GM21526 (cell line): ENCODE data around the gene COPS9.

Experiments
- ATAC-seq: cut with Tn5 transposase; IDR thresholded peaks from one replicate; pipeline ENCODE4 v1.9.1; 2021; ENCODE audit warnings: moderate library complexity; ENCODE audit not compliant: unreplicated experiment, low FRiP score

The COPS9 gene

DNA sequence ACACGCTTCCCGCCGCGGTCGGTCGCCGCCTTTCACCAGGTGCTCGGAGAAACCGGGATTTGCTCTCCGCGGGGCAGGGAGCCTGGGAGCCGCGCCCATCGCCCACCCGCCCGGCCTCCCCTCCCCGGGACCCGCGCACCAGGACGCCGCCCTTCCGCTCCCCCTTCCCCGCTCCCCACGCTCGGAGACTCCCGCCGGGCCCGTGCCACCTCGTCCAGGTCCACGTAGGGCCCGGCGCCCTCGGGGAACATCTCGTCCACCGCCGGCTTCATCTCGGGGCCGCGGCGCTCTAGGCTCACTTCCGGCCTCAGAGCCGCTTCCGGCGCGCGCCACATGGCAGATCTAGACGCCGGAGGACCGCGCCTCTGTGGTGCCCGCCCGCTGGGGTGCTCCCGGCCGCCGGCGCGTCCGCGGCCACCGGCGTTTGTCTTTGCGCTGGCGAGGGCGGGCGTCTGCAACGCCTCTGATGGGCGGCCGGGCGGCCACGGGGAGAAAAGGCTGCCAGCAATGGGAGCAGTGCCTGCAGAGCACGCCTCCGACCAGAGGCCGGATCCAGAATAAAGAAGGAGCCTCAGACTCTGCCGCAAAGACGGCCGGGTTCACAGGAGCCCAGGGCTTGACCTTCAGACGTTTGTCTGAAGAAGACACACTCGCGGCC is at the start of gene COPS9:
Gene COPS9 (minus strand): TSS at position 293 of the 658 bp plus-strand sequence. CDS start 21 bp downstream, at position 272.
- peak; percentile 93 for ATAC-seq

DNA sequence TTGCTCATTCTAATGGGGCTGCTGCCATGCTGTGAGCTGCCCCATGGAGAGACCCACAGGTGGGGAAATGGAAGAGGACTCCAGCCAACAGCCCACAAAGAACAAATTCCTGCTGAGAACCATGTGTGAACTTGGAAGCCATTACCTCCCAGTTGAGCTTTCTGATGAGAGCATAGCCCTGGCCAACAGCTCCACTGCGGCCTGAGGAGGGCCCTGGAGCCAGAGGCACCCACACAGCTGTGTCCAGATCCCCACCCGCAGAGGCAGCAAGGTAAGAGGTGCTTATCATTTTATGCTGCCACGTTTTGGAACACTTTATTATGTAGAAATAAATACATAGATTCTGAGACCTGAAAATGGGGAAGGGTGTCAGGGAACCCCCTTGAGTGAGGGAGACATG is 48.6 kb upstream of the COPS9 start:
- ATAC-seq: no peak

DNA sequence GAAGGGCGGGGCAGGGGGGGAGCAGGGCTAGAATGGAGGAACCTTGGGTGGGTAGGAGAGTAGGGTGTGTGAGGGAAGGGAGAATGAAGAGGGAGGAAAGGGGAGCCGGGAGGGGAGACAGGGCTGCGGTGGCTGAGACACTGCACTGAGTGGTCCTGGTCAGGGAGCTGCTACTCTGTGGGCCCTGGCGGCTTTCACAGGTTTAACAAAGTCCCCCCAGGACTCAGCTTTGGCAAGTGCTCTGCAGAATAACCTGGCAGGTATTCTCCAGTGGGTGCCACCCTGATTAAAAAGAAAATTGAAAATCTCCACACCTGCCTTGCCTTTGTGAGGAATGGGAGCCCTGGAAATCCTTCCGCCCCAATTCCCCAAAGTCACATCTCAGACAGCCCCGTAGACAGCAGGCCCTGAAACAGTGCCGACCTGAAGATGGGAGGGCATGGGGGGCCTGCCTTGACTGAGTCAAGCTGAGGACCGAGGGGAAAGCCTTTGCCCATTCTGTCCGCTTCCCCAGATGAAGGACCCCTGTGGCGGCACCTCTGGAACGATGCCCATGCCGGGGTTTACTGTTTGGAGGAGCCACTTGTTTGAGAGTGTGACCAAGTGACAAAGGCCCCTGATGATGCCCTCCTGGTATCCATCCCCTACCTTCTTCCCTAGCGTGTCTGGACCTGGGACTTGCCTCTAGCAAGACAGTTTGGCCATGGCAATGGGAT is 47.9 kb upstream of the COPS9 start:
- no peak for ATAC-seq

DNA sequence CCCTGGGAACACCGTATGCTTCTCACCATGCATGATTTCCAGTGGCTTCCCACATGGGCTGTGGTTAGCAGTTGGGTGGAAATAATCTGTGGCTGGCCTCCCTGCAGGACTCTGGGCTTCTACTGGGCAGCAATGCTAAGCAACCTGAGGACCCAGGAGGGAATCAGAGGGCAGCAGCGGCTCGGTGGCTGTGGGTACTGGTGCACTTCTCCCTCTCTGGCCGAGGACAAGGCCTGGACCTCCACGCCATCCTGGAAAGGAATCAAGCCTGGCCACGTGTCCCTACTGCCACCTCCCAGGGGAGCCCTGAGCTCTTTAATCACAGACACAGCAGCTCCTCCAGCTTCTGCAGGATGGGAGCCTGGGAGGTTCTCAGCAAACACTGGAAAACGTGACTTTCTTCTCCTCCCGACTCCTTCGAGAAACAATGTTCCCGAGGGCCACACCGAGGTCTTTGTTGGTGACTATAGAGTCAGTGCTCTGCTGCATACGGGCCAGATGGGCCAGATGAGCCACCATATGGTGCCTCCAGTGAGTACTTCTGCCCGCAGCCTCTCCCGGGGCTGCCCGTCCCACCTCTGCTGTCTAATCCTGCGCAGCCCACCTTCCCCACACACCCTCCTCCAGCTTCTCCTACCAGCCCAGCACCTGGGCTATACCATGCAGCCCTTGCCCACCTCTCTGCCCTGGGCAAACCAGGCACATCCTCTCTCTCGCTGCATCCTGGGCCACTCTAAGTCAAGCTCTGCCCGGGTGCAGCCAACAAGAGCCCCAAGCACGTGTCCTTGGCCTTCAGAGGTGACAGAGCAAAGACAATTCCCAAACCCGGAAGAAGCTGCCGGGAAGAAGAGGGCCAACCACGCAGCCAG is 47.1 kb upstream of the COPS9 start:
- ATAC-seq: no peak

DNA sequence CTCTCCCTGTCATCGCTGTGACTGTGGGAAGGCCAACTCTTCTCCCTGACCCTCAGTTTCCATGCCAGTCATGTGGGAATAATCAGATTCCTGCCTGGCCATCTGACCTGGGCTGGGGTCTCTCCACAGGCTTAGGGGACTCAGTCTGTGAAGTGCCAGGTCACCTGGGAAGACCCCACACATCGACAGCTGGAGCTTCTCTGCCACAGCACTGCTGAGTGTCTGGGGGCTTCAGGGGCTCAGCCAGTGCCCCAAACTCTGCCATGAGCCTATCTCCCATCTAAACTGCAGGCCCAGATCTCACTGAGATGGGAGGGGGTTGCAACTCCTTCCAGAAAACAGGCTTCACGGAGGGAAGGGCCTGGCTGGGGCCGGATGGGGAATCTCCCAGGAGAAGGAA is 46.4 kb upstream of the COPS9 start:
- no peak for ATAC-seq

DNA sequence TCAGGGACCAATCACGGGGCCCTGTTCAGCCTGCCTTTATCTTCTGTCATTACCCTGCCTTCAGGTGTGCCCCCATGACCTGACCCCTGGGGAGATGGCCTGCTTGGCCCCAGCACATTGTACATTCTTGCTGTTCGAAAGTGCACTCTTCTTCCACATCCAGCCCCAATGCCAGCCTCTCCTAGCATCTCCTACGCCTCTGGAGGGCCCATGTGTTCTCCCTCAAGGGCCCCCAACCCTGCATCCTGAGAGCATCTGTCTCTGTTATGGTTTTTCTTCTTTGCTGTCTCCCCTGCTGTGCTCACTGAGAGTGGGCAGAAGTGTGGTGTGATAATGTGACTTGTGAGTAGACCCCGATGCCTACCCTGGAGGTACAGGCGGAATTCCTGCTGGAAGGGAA is 45.9 kb upstream of the COPS9 start:
- ATAC-seq: no peak

DNA sequence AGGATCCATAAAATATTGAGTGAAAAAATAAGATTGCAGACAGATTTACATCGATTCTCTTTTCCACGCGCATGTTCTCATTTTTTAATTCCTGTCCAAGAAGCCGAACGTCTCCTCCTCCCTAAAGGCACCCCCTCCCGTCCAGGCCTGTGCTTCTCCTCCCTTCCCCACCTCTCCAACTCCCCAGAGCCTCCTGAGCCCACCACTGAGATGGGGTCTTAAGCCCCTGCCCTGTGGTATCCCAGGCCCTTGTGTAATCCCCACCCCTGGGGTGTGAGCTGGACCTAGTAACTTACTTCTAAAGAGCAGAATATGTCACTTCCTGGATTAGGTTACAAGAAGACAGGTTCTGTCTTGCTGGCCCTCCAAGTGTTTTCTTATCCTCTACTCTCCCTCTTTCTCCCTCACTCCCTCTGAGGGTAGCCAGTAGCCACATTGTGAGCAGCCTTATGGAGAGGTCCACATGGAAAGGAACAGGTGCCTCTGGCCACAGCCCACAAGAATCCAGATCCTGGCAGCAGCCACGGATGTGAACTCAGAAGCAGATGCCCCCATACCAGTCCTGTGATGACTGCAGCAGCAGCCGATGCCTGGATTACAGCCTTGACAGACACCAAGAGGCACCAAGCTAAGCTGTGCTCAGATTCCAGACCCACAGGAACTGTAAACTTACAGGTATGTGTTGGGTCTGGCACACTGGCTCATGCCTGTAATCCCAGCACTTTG is 44.0 kb upstream of the COPS9 start:
- ATAC-seq: no peak

DNA sequence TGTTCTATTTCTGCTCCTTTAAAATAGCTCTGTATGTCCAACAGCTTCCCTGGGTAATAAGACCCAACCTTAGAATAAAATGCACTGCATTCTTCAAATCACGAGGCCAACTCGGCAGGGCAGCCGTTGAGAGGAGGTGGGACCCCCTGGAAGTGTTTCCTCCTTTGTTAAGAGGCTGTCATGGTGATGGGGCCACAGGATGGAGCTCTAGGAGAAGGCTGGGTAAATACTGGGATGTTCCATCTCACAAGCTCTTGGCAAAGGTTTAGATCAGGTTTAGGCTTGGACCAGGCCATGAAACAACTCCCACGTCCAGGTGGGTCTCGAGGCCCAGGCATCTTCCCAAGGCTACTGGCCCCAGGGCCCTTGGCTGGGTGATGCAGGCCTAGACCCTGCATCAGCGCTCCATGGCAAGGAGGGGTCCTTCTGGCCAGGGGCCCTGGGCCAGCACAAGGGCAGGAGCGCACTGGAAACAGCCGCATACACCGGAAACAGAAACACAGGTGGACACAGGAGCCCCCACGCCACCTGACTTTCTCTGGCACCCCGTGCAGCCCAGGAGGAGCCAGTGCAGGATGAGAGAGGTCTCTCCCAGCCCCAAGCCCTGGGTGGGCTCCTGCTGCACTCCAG is 43.2 kb upstream of the COPS9 start:
- ATAC-seq: no peak

DNA sequence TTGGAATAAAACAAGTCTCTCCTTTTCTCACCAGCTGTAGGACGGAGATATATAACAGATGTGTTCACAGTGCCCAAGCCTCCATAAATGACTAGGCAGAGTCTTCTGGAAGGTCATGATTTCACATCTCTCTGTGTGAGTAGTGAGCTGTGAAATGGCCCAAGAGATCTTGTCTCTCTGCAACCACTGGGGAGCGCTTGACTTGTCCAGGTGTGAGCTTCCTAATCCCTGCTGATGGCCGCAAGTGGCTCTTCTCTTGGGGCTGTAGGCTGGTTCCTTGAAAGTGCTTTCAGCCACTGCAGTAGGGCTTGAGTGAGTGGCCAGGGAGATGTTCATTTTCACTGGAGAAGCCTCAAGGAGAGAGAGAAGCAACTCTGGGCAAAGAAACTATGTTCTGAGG is 42.5 kb upstream of the COPS9 start:
- no peak for ATAC-seq

DNA sequence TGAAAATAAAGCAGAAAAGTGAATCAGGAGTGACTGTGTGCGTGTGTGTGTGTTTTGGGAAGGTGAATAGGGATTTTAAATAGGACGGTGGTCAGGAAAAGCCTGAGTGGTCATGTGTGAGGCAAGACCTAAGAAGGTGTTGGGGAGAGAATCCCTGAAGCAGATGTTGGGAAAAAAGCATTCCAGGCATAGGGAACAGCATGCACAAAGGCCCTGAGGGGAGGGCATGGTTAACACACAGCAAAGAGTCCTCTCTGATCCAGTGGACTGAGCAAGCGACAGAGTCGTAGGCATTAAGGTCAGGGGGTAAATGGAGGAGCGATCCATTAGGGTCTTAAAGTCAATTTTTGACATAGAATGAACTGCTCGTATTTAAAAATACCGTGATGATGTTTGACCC is 38.4 kb upstream of the COPS9 start:
- no peak for ATAC-seq

DNA sequence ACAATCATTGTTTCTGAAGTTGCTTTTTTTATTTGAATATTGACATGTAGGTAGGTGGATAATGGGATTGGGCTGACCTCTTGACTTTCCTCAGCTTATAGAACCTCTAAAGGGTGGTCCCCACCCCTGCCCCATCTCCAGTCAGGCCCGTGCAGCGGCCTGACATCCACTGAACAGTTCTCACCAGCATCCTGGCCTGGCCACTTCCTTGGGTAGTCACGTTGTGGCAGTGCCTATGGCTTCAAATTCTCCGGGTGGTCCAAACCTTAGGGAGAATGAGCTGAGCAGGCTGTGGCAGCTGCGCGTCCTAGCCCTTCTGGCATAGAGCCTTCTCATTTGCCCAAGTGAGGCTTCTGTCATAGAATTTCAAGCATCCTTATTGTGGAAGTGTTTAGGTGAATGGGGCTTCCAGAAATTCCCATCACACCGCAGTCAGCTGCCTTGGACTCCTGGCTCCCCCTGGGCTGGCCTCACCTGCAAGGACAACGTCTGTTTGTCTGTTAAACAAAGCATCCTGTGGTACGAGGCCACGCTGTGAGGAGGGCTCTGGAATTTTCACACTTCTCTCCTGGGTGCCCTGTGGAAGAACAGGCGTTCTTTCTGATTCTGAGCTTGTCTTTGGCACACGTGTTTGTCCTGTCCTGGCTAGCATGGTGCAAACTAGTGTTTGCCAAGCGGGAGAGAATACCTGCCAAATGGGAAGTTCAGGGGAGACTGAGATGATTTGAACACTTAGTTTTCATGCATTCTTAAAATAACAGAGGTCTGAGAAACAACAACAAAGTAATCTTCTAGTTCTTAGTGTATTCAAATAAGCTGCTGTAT is 36.2 kb upstream of the COPS9 start:
- ATAC-seq: no peak

DNA sequence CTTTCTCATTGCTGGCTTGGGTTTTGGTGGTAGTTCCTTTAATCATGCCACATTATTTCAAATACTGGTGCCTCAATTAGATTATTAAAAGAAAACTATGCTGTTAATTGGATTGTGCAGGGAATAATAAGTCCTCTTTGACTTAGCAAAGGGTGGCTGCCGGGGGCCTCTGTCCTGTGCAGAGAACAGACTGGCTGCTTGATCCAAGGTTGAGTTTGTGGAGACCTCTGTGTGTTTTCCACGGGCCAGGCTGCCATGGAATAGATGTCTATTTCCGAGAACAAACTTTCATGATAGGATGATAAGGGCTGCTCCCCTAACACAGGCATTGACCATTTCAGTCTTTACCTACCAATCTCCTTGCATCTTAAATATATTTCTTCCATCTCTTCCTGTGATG is 34.8 kb upstream of the COPS9 start:
- no peak for ATAC-seq

DNA sequence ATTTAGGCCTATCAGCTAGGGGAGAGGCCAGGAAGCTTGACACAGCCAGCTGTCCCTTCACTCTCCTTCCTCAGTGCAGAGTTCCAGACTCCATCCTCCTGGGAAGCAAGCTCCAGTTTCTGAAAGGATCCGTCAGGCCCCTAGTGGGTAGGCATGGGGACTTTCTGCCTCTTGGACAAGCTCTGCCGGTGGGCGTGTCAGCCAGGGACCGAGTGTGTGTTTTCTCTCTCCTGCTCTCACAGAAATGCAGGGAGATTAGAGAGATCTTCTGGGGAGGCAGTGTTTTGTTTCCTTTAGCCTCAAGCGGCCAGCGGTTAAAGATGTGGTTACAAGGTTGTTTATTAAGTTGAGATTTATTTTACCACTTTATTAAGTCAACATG is 34.2 kb upstream of the COPS9 start:
- ATAC-seq: no peak

DNA sequence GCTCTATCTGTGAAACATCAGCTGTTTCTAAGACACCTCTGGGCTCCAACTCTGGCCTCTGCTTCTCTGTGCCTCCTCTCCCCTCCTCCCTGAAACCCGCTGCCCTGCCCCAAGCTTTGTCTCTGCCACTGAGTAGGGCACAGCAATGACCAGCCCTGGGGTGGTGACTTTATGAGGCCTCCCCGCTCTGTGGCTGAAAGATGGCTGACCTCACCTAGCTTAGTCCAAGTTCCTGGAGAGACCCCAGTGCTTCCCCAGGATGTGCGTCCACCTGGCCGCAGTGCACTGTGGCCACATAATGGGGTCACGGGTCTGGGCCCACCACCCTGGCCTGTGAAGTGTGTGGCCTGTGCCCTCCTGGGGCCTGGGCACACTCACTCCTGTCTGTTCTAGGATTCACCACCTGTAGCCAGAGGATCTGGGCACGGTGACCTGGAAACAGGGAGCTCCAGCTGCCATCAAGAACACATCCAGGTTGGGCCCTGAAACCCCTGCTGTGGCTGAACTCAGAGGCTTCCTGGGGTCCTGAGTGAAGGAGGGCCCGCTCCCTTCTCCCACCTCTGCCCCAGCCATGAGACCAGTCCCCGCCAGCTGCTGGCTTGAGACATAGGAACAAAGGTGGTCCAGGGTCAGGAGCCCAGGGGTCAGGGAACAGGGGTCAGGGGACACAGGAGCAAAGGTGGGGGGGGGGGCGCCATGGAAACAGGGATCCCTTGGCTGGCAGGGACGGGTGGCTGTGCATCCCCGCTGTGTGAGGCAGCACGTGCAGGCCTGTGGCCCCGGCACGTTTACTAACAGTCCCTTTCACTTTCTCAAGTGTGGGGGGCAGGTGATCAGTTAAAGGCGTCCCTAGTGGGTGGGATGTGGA is 33.6 kb upstream of the COPS9 start:
- no peak for ATAC-seq

DNA sequence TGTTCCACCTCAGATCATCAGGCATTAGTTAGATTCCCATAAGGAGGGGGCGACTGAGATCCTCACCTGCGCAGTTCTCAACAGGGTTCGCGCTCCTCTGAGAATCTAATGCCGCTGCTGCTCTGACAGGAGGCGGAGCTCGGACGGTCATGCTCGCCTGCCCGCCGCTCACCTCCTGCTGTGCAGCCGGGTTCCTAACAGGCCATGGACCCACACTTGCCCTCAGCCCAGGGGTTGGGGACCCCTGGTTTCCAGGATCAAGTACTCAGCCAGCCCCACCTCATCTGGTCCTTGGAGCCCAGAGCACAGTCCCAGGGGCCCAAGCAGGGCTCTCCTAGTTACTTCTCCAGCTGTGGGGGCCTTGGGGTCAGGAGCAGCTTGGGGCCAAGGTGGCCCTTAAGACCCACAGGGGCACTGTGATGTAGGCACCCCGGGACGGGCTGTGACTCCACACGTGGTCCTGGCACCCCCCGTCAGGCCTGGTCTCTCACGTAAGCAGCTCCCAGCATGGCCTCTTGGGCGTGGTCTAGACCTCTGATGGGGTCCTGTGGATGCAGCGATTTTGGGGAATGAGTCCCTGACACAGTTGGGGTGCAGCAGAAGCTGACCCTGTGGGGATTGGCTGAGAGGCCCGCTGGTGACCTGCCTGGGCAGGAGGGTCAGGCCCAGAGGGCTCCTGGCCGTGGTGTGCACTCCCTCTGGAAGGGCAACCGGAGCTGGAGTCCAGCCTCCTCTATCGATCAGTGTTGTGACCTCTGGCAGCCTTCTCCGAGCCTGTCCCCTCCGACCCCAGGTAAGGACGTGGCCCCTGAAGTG is 32.6 kb upstream of the COPS9 start:
- ATAC-seq: no peak

DNA sequence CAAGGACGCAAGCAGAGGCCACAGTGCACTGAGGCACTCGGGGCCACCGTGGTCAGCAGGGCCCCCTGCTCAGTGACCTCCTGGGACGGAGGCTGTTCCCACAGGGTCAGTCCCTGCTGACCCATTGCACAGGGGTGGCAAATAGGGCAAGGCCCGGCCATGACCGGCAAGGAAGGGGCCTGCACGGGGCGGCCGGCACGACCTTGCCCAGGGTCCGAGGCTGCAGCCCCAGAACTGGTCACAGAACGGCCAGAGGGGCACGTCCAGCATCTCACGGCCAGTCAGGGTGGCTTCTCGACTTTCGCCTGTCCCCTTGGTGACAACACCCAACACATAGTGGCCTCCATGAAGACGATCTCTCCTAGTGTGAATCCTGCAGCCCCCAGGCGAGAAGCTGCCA is 31.9 kb upstream of the COPS9 start:
- no peak for ATAC-seq

DNA sequence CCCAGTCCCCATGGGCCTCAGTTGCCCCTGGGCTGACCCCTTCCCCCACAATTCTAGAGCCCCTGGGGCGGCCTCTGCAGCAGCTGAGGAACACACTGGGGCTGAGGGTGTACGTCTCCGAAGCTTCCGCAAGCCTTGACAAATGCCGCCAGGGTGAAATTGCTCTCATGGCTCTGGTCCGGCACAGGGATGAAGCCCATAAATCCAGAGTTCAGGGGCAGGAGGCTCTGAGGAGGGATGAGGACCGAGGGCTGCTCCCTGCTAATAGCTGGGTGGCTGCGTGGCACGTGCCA is 31.4 kb upstream of the COPS9 start:
- no peak for ATAC-seq
